Panc1 (cell line): ENCODE data around the gene CHST10.

Experiments used
- CTCF ChIP-seq: fragments of 450-650 bp; IDR thresholded peaks from 2 replicates; pipeline ENCODE4 v1.5.1; 2017; ENCODE audit warnings: mild to moderate bottlenecking
- POLR2AphosphoS5 ChIP-seq: IDR thresholded peaks from 2 replicates; pipeline ENCODE4 v1.6.1; 2012; ENCODE audit warnings: mild to moderate bottlenecking, low read depth, low read length, moderate library complexity
- REST ChIP-seq, 2 experiments: IDR thresholded peaks; 2 replicates each; pipeline ENCODE4 v1.6.1; 2011 to 2012; ENCODE audit warnings: low read depth in 2 of 2, control low read depth in 1 of 2, low read length in 1 of 2, mild to moderate bottlenecking in 1 of 2, moderate library complexity in 1 of 2; ENCODE audit not compliant: insufficient read depth in 1 of 2
- SIN3A ChIP-seq: IDR thresholded peaks from 2 replicates; pipeline ENCODE4 v1.6.1; 2012; ENCODE audit warnings: low read depth, mild to moderate bottlenecking, low read length, moderate library complexity, borderline replicate concordance; ENCODE audit not compliant: insufficient read depth

GRCh38 chr2:100451092-100451491 lies 33.6 kb upstream of the CHST10 start:
- no peak for TF ChIP-seq REST (IDR thresholded peaks at IDR 0.05; ENCODE audit: insufficient read depth in 1 of 2, low read depth in 2 of 2, low read length in 1 of 2)
- TF ChIP-seq POLR2AphosphoS5: no peak
- no peak for TF ChIP-seq CTCF
- TF ChIP-seq SIN3A: no peak
